Psoas muscle (tissue), 8 donors: ENCODE results near the gene GALNT12. TPM values are rescaled to one million over a fixed set of nuclear protein-coding genes. Genes with fewer than 3 reads are reported as not detected.

Experiments used
- ATAC-seq, 4 donors: fragments of 200-7000 bp; cut with Tn5 transposase; one replicate each; pipeline ENCODE4 v1.9.1; 2020; ENCODE audit warnings: moderate library complexity in 3 of 4, mild to moderate bottlenecking in 2 of 4
- DNase-seq, 2 donors: peaks; one replicate each; pipeline ENCODE4 v3.0.0-alpha.2; 2020
- H3K27ac ChIP-seq: fragments of 200-600 bp; one replicate; pipeline ENCODE4 v1.8.0; 2022
- H3K27me3 ChIP-seq, 3 donors: fragments of 200-600 bp in 1 of 3; one replicate each; pipeline versions ENCODE4 v1.6.1 to v1.8.0; 2013 to 2022; ENCODE audit warnings: low read length in 2 of 3, mild to moderate bottlenecking in 2 of 3, moderate library complexity in 1 of 3; ENCODE audit not compliant: insufficient read depth in 3 of 3
- H3K36me3 ChIP-seq, 2 donors: fragments of 200-600 bp in 1 of 2; one replicate each; pipeline versions ENCODE4 v1.6.1 to v1.8.0; 2013 to 2022; ENCODE audit warnings: low read depth in 1 of 2, mild to moderate bottlenecking in 1 of 2, moderate library complexity in 1 of 2; ENCODE audit not compliant: insufficient read depth in 1 of 2
- H3K4me1 ChIP-seq: fragments of 200-600 bp; one replicate; pipeline ENCODE4 v1.8.0; 2022
- H3K4me3 ChIP-seq: fragments of 200-600 bp; one replicate; pipeline ENCODE4 v1.8.0; 2022; ENCODE audit warnings: mild to moderate bottlenecking
- H3K9me3 ChIP-seq: fragments of 200-600 bp; one replicate; pipeline ENCODE4 v1.8.0; 2022
- CTCF ChIP-seq: fragments of 200-600 bp; IDR thresholded peaks from one replicate; pipeline ENCODE4 v1.8.0; 2022; ENCODE audit warnings: antibody characterized with exemption
- WGBS, 3 donors: extraction: QIAGEN DNeasy Blood & Tissue Kit; methylation state at CpG; one replicate each; pipeline versions ENCODE4 v1.1.6 to v1.1.7; 2013; 5-methylcytosine and 5-hydroxymethylcytosine counted together
- intact Hi-C, 2 donors: fragments of 100-400 bp; cut with DNase I; formaldehyde crosslinking; loops; one replicate each; pipeline versions ENCODE4 v1.11.0 to v1.14.2; 2022
- polyA plus RNA-seq, 3 donors: library from polyadenylated mRNA; stranded (reverse); fragments of 200-250 nt; gene quantifications; one replicate each; pipeline ENCODE4 v1.2.3, GENCODE V29; 2013
- total RNA-seq, 4 donors: library from RNA; stranded (reverse); fragmentation: NEBNext Ultra II Directional in 2 of 4; extraction: Animal tissue kit (Norgen Biotek cat#: 25700) in 2 of 4; gene quantifications; one replicate each; pipeline versions ENCODE4 v1.2.1 to v1.2.4, GENCODE V29; 2021 to 2023
- donor health status: healthy with polysubstance abuse.
- donor health status: DM: no; HTN: no; CAD: no; lungs with moderate emphysema.
- donor health status: Bipolar disorder and iron deficiency.
- donor health status: healthy.
- donor health status: DM: yes; HTN: yes; CAD: no.
- donor health status: DM: no; HTN: no; CAD: no.
- donor health status: DM: no; HTN: no; CAD: no.
- donor health status: DM: yes; HTN: yes; CAD: no.

The GALNT12 gene
- total and polyA plus RNA-seq, 7 donors, result 0.12 to 0.32 (median 0.28) TPM; not detected in 1

- no peak overlapping the region for H3K4me3 ChIP-seq
- no peak overlapping the region for H3K27ac ChIP-seq
- peaks cover 8% of the 10 kb centered on the region for H3K4me1 ChIP-seq
- intact Hi-C loops, result no loop called here
- TF ChIP-seq CTCF, result no peak
- peaks cover 0 to 32% (median 5%) of the 10 kb centered on the region in 3 donors for H3K27me3 ChIP-seq
- WGBS, 3 donors, result 71 to 77% (median 76%) methylated on average over 8 of the region's 8 CpGs
- DNase-seq (no peak), ATAC-seq (peak in 2 of 4 donors; percentile 36 to 53)
- H3K9me3 ChIP-seq, result no peaks in the 10 kb centered on the region
- H3K36me3 ChIP-seq, result no peaks in the 10 kb centered on the region
These were observed 1.8 kb upstream of the GALNT12 start for GRCh38 chr9:98805506-98806272.

DNA sequence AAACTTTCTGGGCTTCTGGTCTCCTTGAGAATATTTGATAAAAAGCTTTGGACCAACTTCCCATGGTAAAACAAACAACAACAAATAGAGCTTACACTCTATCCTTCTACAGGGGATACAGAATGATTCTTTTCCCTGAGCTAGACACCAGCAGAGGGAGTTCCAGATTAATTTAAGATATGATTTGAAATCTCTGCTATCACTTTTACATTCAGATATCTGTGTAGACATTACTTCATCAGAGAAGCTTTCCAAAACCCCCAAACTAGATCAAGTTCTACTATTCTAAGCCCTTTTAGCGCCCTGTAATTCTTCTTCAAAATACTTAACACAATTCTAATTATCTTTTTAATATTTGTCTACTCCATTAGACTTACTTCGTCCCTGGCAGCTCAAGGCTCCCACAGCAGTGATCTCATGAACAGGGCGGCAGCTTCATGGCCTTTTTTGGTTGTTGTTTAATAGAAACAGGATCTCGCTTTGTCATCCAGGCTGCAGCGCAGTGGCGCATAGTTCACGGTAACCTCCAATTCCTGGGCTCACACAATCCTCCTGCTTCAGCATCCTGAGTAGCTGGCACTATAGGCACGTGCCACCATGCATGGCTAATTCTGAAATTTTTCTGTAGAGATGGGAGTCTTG is 955 bp upstream of the GALNT12 start:
- intact Hi-C loops, result no loop called here
- H3K4me1 ChIP-seq, result peaks cover 8% of the 10 kb centered on the region
- DNase-seq, result no peak
- H3K27ac ChIP-seq, result no peak overlapping the region
- peak; percentile 12 for TF ChIP-seq CTCF
- H3K4me3 ChIP-seq, result no peak overlapping the region
- 79 to 83% (median 81%) methylated on average over 8 of the region's 8 CpGs for WGBS, 3 donors
- no peak for ATAC-seq
- no peaks in the 10 kb centered on the region for H3K36me3 ChIP-seq
- peaks cover 0 to 32% (median 5%) of the 10 kb centered on the region in 3 donors for H3K27me3 ChIP-seq
- H3K9me3 ChIP-seq, result no peaks in the 10 kb centered on the region

GRCh38 chr9:98807814-98808195 is 335 bp downstream of the GALNT12 start:
- 0 to 1% (median 1%) methylated on average over 24 to 46 of the region's 46 CpGs for WGBS, 3 donors
- H3K27me3 ChIP-seq, result peaks cover 0 to 36% (median 5%) of the 10 kb centered on the region in 3 donors
- no peak for DNase-seq
- peak overlapping the region; percentile 62 for H3K4me3 ChIP-seq
- no peak overlapping the region for H3K27ac ChIP-seq
- ATAC-seq, result no peak
- intact Hi-C loops, result no loop called here
- no peak for TF ChIP-seq CTCF
- H3K36me3 ChIP-seq, result no peaks in the 10 kb centered on the region
- H3K4me1 ChIP-seq, result peaks cover 8% of the 10 kb centered on the region
- no peaks in the 10 kb centered on the region for H3K9me3 ChIP-seq

DNA sequence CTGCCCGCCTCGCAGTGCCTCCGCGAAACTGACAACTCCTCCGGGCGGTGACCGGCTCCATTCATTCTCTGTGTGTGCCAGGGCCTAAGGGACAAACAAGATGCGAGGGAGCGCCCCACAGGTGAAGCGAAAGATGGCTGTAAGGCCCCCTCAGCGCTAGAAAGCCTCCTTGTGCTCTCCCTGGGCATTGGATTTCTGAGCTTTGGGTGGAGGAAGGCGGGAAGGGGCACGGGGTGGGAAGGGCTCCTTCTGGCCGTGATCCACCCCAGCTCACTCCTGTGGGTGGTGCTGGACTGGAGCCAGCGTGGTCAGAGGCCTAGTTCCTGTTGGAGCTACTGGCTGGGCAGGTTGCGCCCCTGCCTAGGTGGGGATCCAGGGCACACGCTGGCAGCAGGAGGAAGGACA is 943 bp downstream of the GALNT12 start:
- H3K4me1 ChIP-seq, result peaks cover 8% of the 10 kb centered on the region
- 40 to 55% (median 42%) methylated on average over 16 to 17 of the region's 17 CpGs for WGBS, 3 donors
- H3K9me3 ChIP-seq, result no peaks in the 10 kb centered on the region
- H3K27ac ChIP-seq, result no peak overlapping the region
- H3K36me3 ChIP-seq, result no peaks in the 10 kb centered on the region
- H3K4me3 ChIP-seq, result peak overlapping the region; percentile 62
- no peak for TF ChIP-seq CTCF
- intact Hi-C loops, result no loop called here
- ATAC-seq (no peak), DNase-seq (no peak)
- H3K27me3 ChIP-seq, result peaks cover 0 to 36% (median 5%) of the 10 kb centered on the region in 3 donors
